IMR-90 (cell line): ENCODE measurements around the gene MAP7. TPM values are rescaled to one million over a fixed set of nuclear protein-coding genes. Genes with fewer than 3 reads are reported as not detected.

ENCODE experiments used
- ATAC-seq: fragments of 200-7000 bp; cut with Tn5 transposase; 2 replicates; pipeline ENCODE4 v1.9.1; 2020; ENCODE audit warnings: low read depth, mild to moderate bottlenecking, moderate library complexity
- BruUV-seq: library from RNA; stranded (reverse); fragments of 400-500 nt; replicated peaks from 2 replicates; lab custom pipeline; 2021; lab: Mats Ljungman, UMichigan
- CTCF ChIA-PET: fragments of 300-600 bp; formaldehyde crosslinking; extraction: SDS; loops from one replicate; lab custom pipeline; 2021; ENCODE audit warnings: antibody characterized with exemption; lab: Yijun Ruan, JAX
- POLR2A ChIA-PET: fragments of 300-600 bp; sonication (Branson Sonifier 250); formaldehyde crosslinking; loops from one replicate; lab custom pipeline; 2022; ENCODE audit warnings: antibody characterized with exemption; ENCODE audit not compliant: unreplicated experiment; lab: Charles Lee
- DNase-seq: peaks from one replicate; pipeline ENCODE4 v3.0.0; 2013
- H2AFZ ChIP-seq: replicated peaks from 2 replicates; pipeline ENCODE3; 2013; ENCODE audit warnings: low read length, mild to moderate bottlenecking; ENCODE audit not compliant: poor library complexity
- H2AK5ac ChIP-seq: 2 replicates; pipeline ENCODE4 v1.6.1; 2013; ENCODE audit warnings: low read depth, low read length, inconsistent platforms
- H2AK9ac ChIP-seq: replicated peaks from 2 replicates; pipeline ENCODE3; 2013; ENCODE audit warnings: mild to moderate bottlenecking, low read depth, low read length, moderate library complexity; ENCODE audit not compliant: poor library complexity
- H2BK120ac ChIP-seq: 2 replicates; pipeline ENCODE4 v1.6.1; 2013; ENCODE audit warnings: low read depth, low read length, inconsistent platforms
- H2BK15ac ChIP-seq: 3 replicates; pipeline ENCODE4 v1.6.1; 2013; ENCODE audit warnings: low read depth, low read length, inconsistent platforms
- H2BK20ac ChIP-seq: 2 replicates; pipeline ENCODE4 v1.6.1; 2013; ENCODE audit warnings: low read depth, mild to moderate bottlenecking, inconsistent platforms, low read length, moderate library complexity
- H2BK5ac ChIP-seq: 2 replicates; pipeline ENCODE4 v1.6.1; 2013; ENCODE audit warnings: mild to moderate bottlenecking, low read depth, low read length, inconsistent platforms; ENCODE audit not compliant: poor library complexity, severe bottlenecking
- H3K14ac ChIP-seq: replicated peaks from 2 replicates; pipeline ENCODE4 v1.6.1; 2013; ENCODE audit warnings: low read depth, low read length, inconsistent platforms
- H3K18ac ChIP-seq: 2 replicates; pipeline ENCODE4 v1.6.1; 2013; ENCODE audit warnings: low read depth, low read length, control low read depth
- H3K23ac ChIP-seq: 2 replicates; pipeline ENCODE4 v1.6.1; 2013; ENCODE audit warnings: low read depth, low read length, inconsistent platforms
- H3K27ac ChIP-seq: 2 replicates; pipeline ENCODE4 v1.5.1; 2013; ENCODE audit warnings: mild to moderate bottlenecking, control low read depth, low read length; ENCODE audit not compliant: insufficient read depth
- H3K27me3 ChIP-seq: 2 replicates; pipeline ENCODE4 v1.6.1; 2013; ENCODE audit warnings: low read length; ENCODE audit not compliant: control insufficient read depth, insufficient read depth
- H3K36me3 ChIP-seq: 2 replicates; pipeline ENCODE4 v1.6.1; 2013; ENCODE audit warnings: low read length, mixed read lengths; ENCODE audit not compliant: control insufficient read depth, insufficient read depth
- H3K4ac ChIP-seq: 2 replicates; pipeline ENCODE4 v1.6.1; 2013; ENCODE audit warnings: low read depth, low read length, inconsistent platforms
- H3K4me1 ChIP-seq: 2 replicates; pipeline ENCODE4 v1.6.1; 2013; ENCODE audit warnings: low read length, mixed read lengths; ENCODE audit not compliant: control insufficient read depth, insufficient read depth
- H3K4me2 ChIP-seq: 2 replicates; pipeline ENCODE4 v1.6.1; 2013; ENCODE audit warnings: low read depth, mild to moderate bottlenecking, control low read depth, low read length, moderate library complexity
- H3K4me3 ChIP-seq: 2 replicates; pipeline ENCODE4 v1.5.1; 2013; ENCODE audit warnings: low read depth, mild to moderate bottlenecking, control low read depth, low read length, moderate library complexity; ENCODE audit not compliant: insufficient read depth
- H3K56ac ChIP-seq: 2 replicates; pipeline ENCODE4 v1.6.1; 2013; ENCODE audit warnings: low read length, inconsistent platforms; ENCODE audit not compliant: insufficient read depth; ENCODE audit errors: extremely low read depth
- H3K79me1 ChIP-seq, 2 experiments: 2 replicates each; pipeline ENCODE4 v1.6.1; 2013; ENCODE audit warnings: low read length in 2 of 2, inconsistent platforms in 1 of 2, low read depth in 1 of 2
- H3K9ac ChIP-seq: 2 replicates; pipeline ENCODE4 v1.6.1; 2013; ENCODE audit warnings: low read depth, low read length, control low read depth
- H3K9me1 ChIP-seq: 2 replicates; pipeline ENCODE4 v1.6.1; 2013; ENCODE audit warnings: low read length, inconsistent platforms; ENCODE audit not compliant: insufficient read depth
- H3K9me3 ChIP-seq: 2 replicates; pipeline ENCODE4 v1.6.1; 2013; ENCODE audit warnings: low read length; ENCODE audit not compliant: control insufficient read depth, insufficient read depth
- H4K20me1 ChIP-seq: 2 replicates; pipeline ENCODE4 v1.6.1; 2013; ENCODE audit warnings: low read length, inconsistent platforms; ENCODE audit not compliant: insufficient read depth
- H4K5ac ChIP-seq: 2 replicates; pipeline ENCODE4 v1.6.1; 2013; ENCODE audit warnings: mild to moderate bottlenecking, low read depth, low read length, control low read depth
- H4K8ac ChIP-seq, 2 experiments: 2 replicates each; pipeline ENCODE4 v1.6.1; 2013; ENCODE audit warnings: low read depth in 2 of 2, low read length in 2 of 2, control low read depth in 1 of 2, inconsistent platforms in 1 of 2
- H4K91ac ChIP-seq: 2 replicates; pipeline ENCODE4 v1.6.1; 2013; ENCODE audit warnings: low read depth, low read length, inconsistent platforms; ENCODE audit not compliant: insufficient read depth
- CEBPB ChIP-seq: IDR thresholded peaks from 2 replicates; pipeline ENCODE4 v1.6.1; 2012; ENCODE audit warnings: low read depth, low read length, improper control_type of control experiment
- CTCF ChIP-seq: conservative IDR thresholded peaks from 2 replicates; pipeline ENCODE4 v1.5.1; 2012; ENCODE audit warnings: mild to moderate bottlenecking, low read depth, low read length, improper control_type of control experiment
- ELK1 ChIP-seq: fragments of 150-350 bp; IDR thresholded peaks from 2 replicates; pipeline ENCODE4 v1.6.1; 2016; ENCODE audit warnings: low read depth, mild to moderate bottlenecking, low read length, moderate library complexity, borderline replicate concordance
- FOS ChIP-seq: fragments of 150-350 bp; IDR thresholded peaks from 2 replicates; pipeline ENCODE4 v1.6.1; 2016; ENCODE audit warnings: low read depth, low read length
- MAZ ChIP-seq: IDR thresholded peaks from 2 replicates; pipeline ENCODE4 v1.6.1; 2012; ENCODE audit warnings: low read depth, mild to moderate bottlenecking, low read length, improper control_type of control experiment, moderate library complexity, borderline replicate concordance
- POLR2A ChIP-seq: IDR thresholded peaks from 2 replicates; pipeline ENCODE4 v1.6.1; 2012; ENCODE audit warnings: mild to moderate bottlenecking, low read depth, low read length
- RAD21 ChIP-seq: IDR thresholded peaks from 2 replicates; pipeline ENCODE4 v1.6.1; 2012; ENCODE audit warnings: low read length, improper control_type of control experiment
- RCOR1 ChIP-seq: IDR thresholded peaks from 2 replicates; pipeline ENCODE4 v1.6.1; 2012; ENCODE audit warnings: mild to moderate bottlenecking, low read length, improper control_type of control experiment; ENCODE audit not compliant: insufficient replicate concordance
- RFX5 ChIP-seq: IDR thresholded peaks from 2 replicates; pipeline ENCODE4 v1.8.0; 2012; ENCODE audit warnings: low read depth, mild to moderate bottlenecking, low read length, moderate library complexity
- USF2 ChIP-seq: fragments of 150-350 bp; IDR thresholded peaks from 2 replicates; pipeline ENCODE4 v1.6.1; 2017; ENCODE audit warnings: mild to moderate bottlenecking, antibody characterized with exemption, low read length, low read depth
- WGBS, 2 experiments: methylation state at CpG; one replicate each; pipeline versions ENCODE4 v1.1.5 to v1.1.7; 2013; ENCODE audit warnings: missing lambda C conversion rate in 2 of 2; ENCODE audit not compliant: insufficient read length in 1 of 2; ENCODE audit errors: extremely low coverage in 2 of 2; 5-methylcytosine and 5-hydroxymethylcytosine counted together
- dilution Hi-C: fragments of 300-500 bp; cut with HindIII; formaldehyde crosslinking; loops from one replicate; pipeline ENCODE4 v1.14.3; 2018; ENCODE audit warnings: low sequenced_read_pairs; ENCODE audit not compliant: unreplicated experiment
- in situ Hi-C: fragments of 300-500 bp; cut with MboI; formaldehyde crosslinking; loops from 3 replicates; pipeline ENCODE4 v1.14.3; 2019; ENCODE audit warnings: low sequenced_read_pairs, inconsistent platforms, mixed read lengths
- intact Hi-C: fragments of 100-400 bp; cut with micrococcal nuclease; formaldehyde crosslinking; loops from 2 replicates; pipeline ENCODE4 v1.10.0; 2022
- polyA plus RNA-seq, 3 experiments: library from polyadenylated mRNA; depleted of rRNA; stranded (reverse); fragments of >200 nt; gene quantifications; 2 replicates each; pipeline ENCODE4 v1.2.3, GENCODE V29; 2012; ENCODE audit warnings: low replicate concordance in 1 of 3
- total RNA-seq: library from RNA; depleted of rRNA; stranded (reverse); fragments of >200 nt; gene quantifications from 2 replicates; pipeline ENCODE4 v1.2.3, GENCODE V29; 2012

MAP7 gene
- total and polyA plus RNA-seq, 2 of the 4 experiments (the other 2 are of a cell fraction), result 0.19 to 0.36 TPM

GRCh38 chr6:136309171-136309570 is 241.1 kb downstream of the MAP7 start:
- ATAC-seq, result no peak
- in situ Hi-C loops, result no loop called here
- no peaks in the 10 kb centered on the region for H3K9me1 ChIP-seq
- H3K18ac ChIP-seq, result no peak overlapping the region
- H3K27ac ChIP-seq, result no peak overlapping the region
- no peak overlapping the region for H3K4me2 ChIP-seq
- no peak overlapping the region for H2AK9ac ChIP-seq
- no peak overlapping the region for H2BK5ac ChIP-seq
- H4K8ac ChIP-seq, result no peak overlapping the region
- no peak overlapping the region for H3K4ac ChIP-seq
- ChIA-PET POLR2A (no interaction called here), CTCF (interaction anchor here (1.6 kb wide), 1 partner anchor 10 kb away, joined by 3 read pairs; no protein-coding TSS in a partner anchor)
- no peak overlapping the region for H2AK5ac ChIP-seq
- no peak for DNase-seq
- dilution Hi-C loops, result no loop called here
- no peak overlapping the region for H3K9ac ChIP-seq
- TF ChIP-seq ELK1 (no peak), FOS (no peak), RFX5 (no peak), RCOR1 (no peak), CEBPB (no peak), POLR2A (no peak), USF2 (no peak), CTCF (no peak), RAD21 (no peak), MAZ (no peak)
- H3K9me3 ChIP-seq, result no peaks in the 10 kb centered on the region
- no peak overlapping the region for H2BK120ac ChIP-seq
- H3K14ac ChIP-seq, result no peak overlapping the region
- H3K27me3 ChIP-seq, result peaks cover 13% of the 10 kb centered on the region
- H3K56ac ChIP-seq, result no peak overlapping the region
- H3K23ac ChIP-seq, result no peak overlapping the region; the same call in 1 of the 2 replicates
- intact Hi-C loops, result no loop called here
- H4K20me1 ChIP-seq, result no peaks in the 10 kb centered on the region
- no peak overlapping the region for H2AFZ ChIP-seq
- H3K4me1 ChIP-seq, result no peaks in the 10 kb centered on the region
- H3K36me3 ChIP-seq, result no peaks in the 10 kb centered on the region
- H2BK20ac ChIP-seq, result no peak overlapping the region
- H2BK15ac ChIP-seq, result no peak overlapping the region
- BruUV-seq, result no TSS peak
- H3K79me1 ChIP-seq, result no peaks in the 10 kb centered on the region
- H3K4me3 ChIP-seq, result no peak overlapping the region
- H4K5ac ChIP-seq, result no peak overlapping the region
- H4K91ac ChIP-seq, result no peak overlapping the region
- no CpG with 5 or more reads among the region's 3 CpGs for WGBS, 2 experiments
